ENCODE data around the gene CCDC188. TPM values are rescaled to one million over a fixed set of nuclear protein-coding genes. Genes with fewer than 3 reads are reported as not detected.
A peak's percentile ranks its signal among the peaks of the same experiment; 100 is the strongest.

The CCDC188 gene
- total and polyA plus RNA-seq, 2 donors (not counting 1 experiment from before 2014, with no cell fraction given) = 0.33 to 0.59 TPM

DNA sequence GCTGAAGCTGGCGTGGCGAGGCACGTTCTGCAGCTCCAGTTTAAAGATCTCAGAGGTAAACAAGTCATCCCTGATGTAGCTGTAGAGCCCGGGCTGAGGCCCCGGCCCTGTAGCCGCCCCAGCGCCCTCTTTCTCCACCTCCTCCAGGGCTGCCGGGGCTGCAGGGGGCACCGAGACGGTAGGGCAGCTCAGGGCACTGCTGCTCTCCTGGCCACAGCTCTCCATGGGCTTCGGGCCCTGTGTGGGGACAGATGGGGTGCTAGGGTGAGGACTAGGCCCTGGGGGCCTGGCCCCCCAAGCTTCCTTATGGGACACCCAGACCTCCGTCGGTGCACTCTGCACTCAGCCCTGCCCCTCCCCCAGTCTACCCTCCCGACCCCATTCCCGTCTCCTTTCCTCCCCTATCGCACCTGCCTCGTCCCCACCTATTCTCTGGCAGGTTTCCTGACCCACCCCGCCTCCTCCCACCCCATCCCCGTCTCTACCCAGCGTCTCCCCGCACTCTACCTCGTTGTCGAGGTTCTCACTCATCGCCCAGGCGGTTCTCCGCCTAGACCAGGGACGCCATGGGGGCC, 34.4 kb downstream of the CCDC188 start:
- H2AFZ ChIP-seq (ENCODE audit: low read length) = peak overlapping the region; percentile 84
- H3K27me3 ChIP-seq (ENCODE audit: control insufficient read depth, insufficient read depth, low read length) = no peaks in the 10 kb centered on the region
- peaks cover 41% of the 10 kb centered on the region for H3K36me3 ChIP-seq (ENCODE audit: control insufficient read depth, insufficient read depth, low read length)
- peak overlapping the region; percentile 83 for H3K4me2 ChIP-seq (ENCODE audit: extremely low read depth, insufficient read depth, low read length)
- TF ChIP-seq, protein P1, sequence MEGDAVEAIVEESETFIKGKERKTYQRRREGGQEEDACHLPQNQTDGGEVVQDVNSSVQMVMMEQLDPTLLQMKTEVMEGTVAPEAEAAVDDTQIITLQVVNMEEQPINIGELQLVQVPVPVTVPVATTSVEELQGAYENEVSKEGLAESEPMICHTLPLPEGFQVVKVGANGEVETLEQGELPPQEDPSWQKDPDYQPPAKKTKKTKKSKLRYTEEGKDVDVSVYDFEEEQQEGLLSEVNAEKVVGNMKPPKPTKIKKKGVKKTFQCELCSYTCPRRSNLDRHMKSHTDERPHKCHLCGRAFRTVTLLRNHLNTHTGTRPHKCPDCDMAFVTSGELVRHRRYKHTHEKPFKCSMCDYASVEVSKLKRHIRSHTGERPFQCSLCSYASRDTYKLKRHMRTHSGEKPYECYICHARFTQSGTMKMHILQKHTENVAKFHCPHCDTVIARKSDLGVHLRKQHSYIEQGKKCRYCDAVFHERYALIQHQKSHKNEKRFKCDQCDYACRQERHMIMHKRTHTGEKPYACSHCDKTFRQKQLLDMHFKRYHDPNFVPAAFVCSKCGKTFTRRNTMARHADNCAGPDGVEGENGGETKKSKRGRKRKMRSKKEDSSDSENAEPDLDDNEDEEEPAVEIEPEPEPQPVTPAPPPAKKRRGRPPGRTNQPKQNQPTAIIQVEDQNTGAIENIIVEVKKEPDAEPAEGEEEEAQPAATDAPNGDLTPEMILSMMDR (conservative IDR thresholded peaks at IDR 0.05 in 1 of 2, IDR thresholded peaks at IDR 0.05 in 1 of 2; ENCODE audit: low read depth in 1 of 2, low read length in 2 of 2) = no peak
- TF ChIP-seq EZH2 (IDR thresholded peaks at IDR 0.05; ENCODE audit: low read length, missing control alignments) = no peak
- DNase-seq (ENCODE audit: low read depth in 2 of 2) = no peak
- H3K4me3 ChIP-seq (replicated peaks in 1 of 4; ENCODE audit: control extremely low read depth in 1 of 4, insufficient read depth in 1 of 4, low read depth in 3 of 4, low read length in 4 of 4) = peak overlapping the region; percentile 81 to 95 (median 92)
- H3K79me2 ChIP-seq (ENCODE audit: control insufficient read depth, insufficient read depth, low read length) = peaks cover 63% of the 10 kb centered on the region
- H3K9me3 ChIP-seq (ENCODE audit: control insufficient read depth, insufficient read depth, low read depth, low read length) = no peaks in the 10 kb centered on the region
- no peaks in the 10 kb centered on the region for H4K20me1 ChIP-seq (ENCODE audit: control insufficient read depth, extremely low read depth, insufficient read depth, low read length)
- H3K9ac ChIP-seq (ENCODE audit: insufficient read depth, low read length) = peak overlapping the region; percentile 96
- peak overlapping the region; percentile 91 for H3K27ac ChIP-seq (ENCODE audit: insufficient read depth, low read length)
- peaks cover 9% of the 10 kb centered on the region for H3K4me1 ChIP-seq (ENCODE audit: control insufficient read depth, extremely low read depth, insufficient read depth, low read length)

DNA sequence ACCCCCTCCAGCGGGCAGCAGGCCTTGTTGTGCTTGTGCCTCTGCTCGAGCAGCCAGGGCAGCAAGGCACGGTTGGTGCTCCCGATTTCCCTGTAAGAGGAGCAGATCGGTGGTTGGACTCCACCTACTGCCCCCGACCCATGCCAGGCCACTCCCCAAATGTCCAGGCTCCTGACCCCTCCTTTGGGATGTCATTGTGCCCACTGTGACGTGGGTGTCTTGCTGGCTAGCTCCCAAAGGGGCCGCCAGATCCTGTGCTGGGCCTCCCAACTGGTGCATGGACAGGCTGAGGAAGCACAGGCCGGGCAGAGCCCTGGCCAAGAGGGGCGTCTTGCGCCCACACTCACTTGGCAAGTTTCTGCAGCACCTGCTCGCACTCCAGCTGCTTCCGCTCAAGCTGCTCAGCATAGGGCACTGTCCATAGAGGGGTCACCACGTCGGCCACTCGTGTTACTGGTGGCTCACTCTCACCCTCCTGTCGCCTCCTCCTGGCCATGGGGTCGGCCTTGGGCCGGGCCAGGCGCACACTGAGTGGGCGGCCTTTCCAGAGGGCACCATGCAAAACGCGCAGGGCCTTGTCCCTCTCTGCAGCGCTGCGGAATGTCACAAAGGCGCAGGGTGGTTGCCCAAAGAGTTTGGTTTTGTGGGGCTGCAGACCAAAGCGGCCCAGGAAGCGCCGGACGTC, 35.0 kb downstream of the CCDC188 start, which contains the start of gene RANBP1:
TSS of gene RANBP1 (plus strand) at position 414 of the 685 bp plus-strand sequence. CDS start at position 495, 81 bp downstream.
- TF ChIP-seq, protein P1 (conservative IDR thresholded peaks at IDR 0.05 in 1 of 2, IDR thresholded peaks at IDR 0.05 in 1 of 2; ENCODE audit: low read depth in 1 of 2, low read length in 2 of 2) = no peak
- no peak for TF ChIP-seq EZH2 (IDR thresholded peaks at IDR 0.05; ENCODE audit: low read length, missing control alignments)
- H3K36me3 ChIP-seq (ENCODE audit: control insufficient read depth, insufficient read depth, low read length) = peaks cover 41% of the 10 kb centered on the region

More for the DNA sequence above, 35.0 kb downstream of the CCDC188 start, which contains the start of gene RANBP1:
- Histone ChIP-seq H3K27me3 (ENCODE audit: control insufficient read depth, insufficient read depth, low read length) (no peaks in the 10 kb centered on the region), H3K9ac (ENCODE audit: insufficient read depth, low read length) (peak within 1 kb of the TSS; percentile 96), H3K9me3 (ENCODE audit: control insufficient read depth, insufficient read depth, low read depth, low read length) (no peaks in the 10 kb centered on the region), H3K27ac (ENCODE audit: insufficient read depth, low read length) (peak within 1 kb of the TSS; percentile 91), H3K4me2 (ENCODE audit: extremely low read depth, insufficient read depth, low read length) (peak within 1 kb of the TSS; percentile 83), H3K4me1 (ENCODE audit: control insufficient read depth, extremely low read depth, insufficient read depth, low read length) (peaks cover 9% of the 10 kb centered on the region), H2AFZ (ENCODE audit: low read length) (peak within 1 kb of the TSS; percentile 84), H4K20me1 (ENCODE audit: control insufficient read depth, extremely low read depth, insufficient read depth, low read length) (no peaks in the 10 kb centered on the region), H3K79me2 (ENCODE audit: control insufficient read depth, insufficient read depth, low read length) (peaks cover 57% of the 10 kb centered on the region), H3K4me3 (replicated peaks in 1 of 4; ENCODE audit: control extremely low read depth in 1 of 4, insufficient read depth in 1 of 4, low read depth in 3 of 4, low read length in 4 of 4) (peak within 1 kb of the TSS; percentile 81 to 95 (median 92))
- no peak for DNase-seq (ENCODE audit: low read depth in 2 of 2)

Measured in fibroblast of lung (primary cell).